Hepatocyte (in vitro differentiated cells): Measurements from ENCODE around the gene FKRP.

ENCODE experiments used
- EZH2 ChIP-seq: fragments of 200-600 bp; sonication (generic); IDR thresholded peaks from 2 replicates; pipeline ENCODE4 v1.6.1; 2016; ENCODE audit warnings: antibody characterized with exemption, mild to moderate bottlenecking, borderline replicate concordance
- EZH2phosphoT487 ChIP-seq: fragments of 200-600 bp; sonication (generic); IDR thresholded peaks from one replicate; pipeline ENCODE4 v1.6.1; 2018; ENCODE audit warnings: antibody characterized with exemption, mild to moderate bottlenecking, low read depth, moderate library complexity; ENCODE audit not compliant: unreplicated experiment, severe bottlenecking
- TF ChIP-seq, protein P1 (sequence below): fragments of 200-600 bp; sonication (generic); IDR thresholded peaks from 2 replicates; pipeline ENCODE4 v1.5.1; 2016; ENCODE audit warnings: antibody characterized with exemption, mild to moderate bottlenecking; ENCODE audit not compliant: poor library complexity

DNA sequence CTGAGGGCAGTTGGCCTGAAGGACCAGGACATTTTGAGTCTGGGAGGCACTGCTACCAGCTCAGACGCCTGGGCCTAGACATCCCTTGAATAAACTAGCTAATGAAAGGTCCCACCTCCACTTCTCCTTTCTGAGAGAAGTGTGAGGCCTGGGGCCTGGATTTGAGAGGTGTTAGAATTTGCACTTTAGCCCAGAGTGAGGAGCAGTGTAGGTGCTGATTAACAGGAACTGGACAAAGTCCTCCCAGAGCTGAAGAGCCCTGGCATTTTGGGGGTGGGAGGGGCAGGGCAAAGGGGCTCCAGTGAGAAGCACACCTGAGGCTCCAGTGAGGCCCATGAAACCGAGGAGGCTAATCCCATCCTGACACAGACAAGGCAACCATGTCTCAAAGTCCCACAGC, 57.7 kb downstream of the FKRP start:
- TF ChIP-seq, protein P1, sequence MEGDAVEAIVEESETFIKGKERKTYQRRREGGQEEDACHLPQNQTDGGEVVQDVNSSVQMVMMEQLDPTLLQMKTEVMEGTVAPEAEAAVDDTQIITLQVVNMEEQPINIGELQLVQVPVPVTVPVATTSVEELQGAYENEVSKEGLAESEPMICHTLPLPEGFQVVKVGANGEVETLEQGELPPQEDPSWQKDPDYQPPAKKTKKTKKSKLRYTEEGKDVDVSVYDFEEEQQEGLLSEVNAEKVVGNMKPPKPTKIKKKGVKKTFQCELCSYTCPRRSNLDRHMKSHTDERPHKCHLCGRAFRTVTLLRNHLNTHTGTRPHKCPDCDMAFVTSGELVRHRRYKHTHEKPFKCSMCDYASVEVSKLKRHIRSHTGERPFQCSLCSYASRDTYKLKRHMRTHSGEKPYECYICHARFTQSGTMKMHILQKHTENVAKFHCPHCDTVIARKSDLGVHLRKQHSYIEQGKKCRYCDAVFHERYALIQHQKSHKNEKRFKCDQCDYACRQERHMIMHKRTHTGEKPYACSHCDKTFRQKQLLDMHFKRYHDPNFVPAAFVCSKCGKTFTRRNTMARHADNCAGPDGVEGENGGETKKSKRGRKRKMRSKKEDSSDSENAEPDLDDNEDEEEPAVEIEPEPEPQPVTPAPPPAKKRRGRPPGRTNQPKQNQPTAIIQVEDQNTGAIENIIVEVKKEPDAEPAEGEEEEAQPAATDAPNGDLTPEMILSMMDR: no peak
- no peak for TF ChIP-seq EZH2
- TF ChIP-seq EZH2phosphoT487: no peak
